Muscle layer of duodenum (tissue), 2 donors: ENCODE data around the gene P2RY4.
"Not testable (repeated sequence)": the region's sequence is repeated elsewhere in the genome, so short reads cannot be mapped to it uniquely, and the experiment has no call there.

ENCODE experiments used
- H3K27ac ChIP-seq: one replicate; pipeline ENCODE4 v1.7.0; 2013; ENCODE audit warnings: mild to moderate bottlenecking, low read length
- H3K27me3 ChIP-seq: one replicate; pipeline ENCODE4 v1.7.0; 2013; ENCODE audit warnings: low read depth, mild to moderate bottlenecking, control low read depth, low read length
- H3K36me3 ChIP-seq, 2 donors: one replicate each; pipeline ENCODE4 v1.7.0; 2013; ENCODE audit warnings: low read length in 2 of 2, control low read depth in 1 of 2, mild to moderate bottlenecking in 1 of 2; ENCODE audit not compliant: insufficient read depth in 2 of 2, control insufficient read depth in 1 of 2
- H3K4me1 ChIP-seq, 2 donors: one replicate each; pipeline ENCODE4 v1.7.0; 2013; ENCODE audit warnings: low read length in 2 of 2, mild to moderate bottlenecking in 2 of 2, control low read depth in 1 of 2, moderate library complexity in 1 of 2; ENCODE audit not compliant: insufficient read depth in 2 of 2, control insufficient read depth in 1 of 2
- H3K4me3 ChIP-seq, 2 donors: one replicate each; pipeline ENCODE4 v1.7.0; 2013; ENCODE audit warnings: low read length in 2 of 2, low read depth in 1 of 2, mild to moderate bottlenecking in 1 of 2
- H3K9me3 ChIP-seq, 2 donors: one replicate each; pipeline ENCODE4 v1.7.0; 2013; ENCODE audit warnings: low read length in 2 of 2, control low read depth in 1 of 2, mild to moderate bottlenecking in 1 of 2; ENCODE audit not compliant: control insufficient read depth in 1 of 2
- donor health status: healthy.

The P2RY4 gene

GRCh38 chrX:70264784-70265183 lies 4.8 kb upstream of the P2RY4 start:
- Histone ChIP-seq H3K4me3 (no peak overlapping the region), H3K36me3 (no peaks in the 10 kb centered on the region), H3K9me3 (no peaks in the 10 kb centered on the region), H3K27ac (no peak overlapping the region), H3K27me3 (no peaks in the 10 kb centered on the region), H3K4me1 (no peaks in the 10 kb centered on the region)

- no peaks in the 10 kb centered on the region for H3K9me3 ChIP-seq
- H3K36me3 ChIP-seq = no peaks in the 10 kb centered on the region
- H3K27me3 ChIP-seq = no peaks in the 10 kb centered on the region
- H3K4me3 ChIP-seq = no peak overlapping the region
- no peak overlapping the region for H3K27ac ChIP-seq
- H3K4me1 ChIP-seq = no peaks in the 10 kb centered on the region
Measured at GRCh38 chrX:70262952-70263567, 3.1 kb upstream of the P2RY4 start.

- no peak overlapping the region for H3K27ac ChIP-seq
- H3K27me3 ChIP-seq = no peaks in the 10 kb centered on the region
- H3K4me1 ChIP-seq = no peaks in the 10 kb centered on the region
- H3K9me3 ChIP-seq = no peaks in the 10 kb centered on the region
- H3K4me3 ChIP-seq = no peak overlapping the region
- H3K36me3 ChIP-seq = no peaks in the 10 kb centered on the region
Measured at GRCh38 chrX:70257423-70258288, 2.3 kb downstream of the P2RY4 start.

GRCh38 chrX:70255452-70255851 lies 4.6 kb downstream of the P2RY4 start:
- H3K27ac ChIP-seq = no peak overlapping the region
- no peaks in the 10 kb centered on the region for H3K9me3 ChIP-seq
- H3K4me1 ChIP-seq = no peaks in the 10 kb centered on the region
- no peaks in the 10 kb centered on the region for H3K36me3 ChIP-seq
- no peak overlapping the region for H3K4me3 ChIP-seq
- H3K27me3 ChIP-seq = no peaks in the 10 kb centered on the region

GRCh38 chrX:70254909-70255308 lies 5.1 kb downstream of the P2RY4 start:
- H3K4me3 ChIP-seq = no peak overlapping the region
- no peaks in the 10 kb centered on the region for H3K4me1 ChIP-seq
- H3K27me3 ChIP-seq = no peaks in the 10 kb centered on the region
- H3K36me3 ChIP-seq = no peaks in the 10 kb centered on the region
- H3K9me3 ChIP-seq = no peaks in the 10 kb centered on the region
- no peak overlapping the region for H3K27ac ChIP-seq

GRCh38 chrX:70254063-70254400 lies 6.0 kb downstream of the P2RY4 start:
- H3K36me3 ChIP-seq = no peaks in the 10 kb centered on the region
- no peak overlapping the region for H3K4me3 ChIP-seq
- no peak overlapping the region for H3K27ac ChIP-seq
- H3K9me3 ChIP-seq = no peaks in the 10 kb centered on the region
- H3K27me3 ChIP-seq = no peaks in the 10 kb centered on the region
- no peaks in the 10 kb centered on the region for H3K4me1 ChIP-seq

GRCh38 chrX:70253377-70254062 lies 6.5 kb downstream of the P2RY4 start:
- Histone ChIP-seq H3K36me3 (no peaks in the 10 kb centered on the region), H3K27me3 (no peaks in the 10 kb centered on the region), H3K4me3 (no peak overlapping the region), H3K27ac (no peak overlapping the region), H3K4me1 (no peaks in the 10 kb centered on the region), H3K9me3 (no peaks in the 10 kb centered on the region)

- H3K36me3 ChIP-seq = no peaks in the 10 kb centered on the region
- no peaks in the 10 kb centered on the region for H3K27me3 ChIP-seq
- no peak overlapping the region for H3K27ac ChIP-seq
- H3K4me1 ChIP-seq = no peaks in the 10 kb centered on the region
- no peaks in the 10 kb centered on the region for H3K9me3 ChIP-seq
- H3K4me3 ChIP-seq = no peak overlapping the region
Measured at GRCh38 chrX:70252491-70252890, 7.5 kb downstream of the P2RY4 start.

- H3K4me3 ChIP-seq = no peak overlapping the region
- H3K9me3 ChIP-seq = no peaks in the 10 kb centered on the region
- no peaks in the 10 kb centered on the region for H3K36me3 ChIP-seq
- H3K27me3 ChIP-seq = no peaks in the 10 kb centered on the region
- H3K4me1 ChIP-seq = no peaks in the 10 kb centered on the region
- H3K27ac ChIP-seq = no peak overlapping the region
Measured at GRCh38 chrX:70247252-70247651, 12.8 kb downstream of the P2RY4 start.

- Histone ChIP-seq H3K36me3 (no peaks in the 10 kb centered on the region), H3K27ac (no peak overlapping the region), H3K4me1 (no peaks in the 10 kb centered on the region), H3K27me3 (no peaks in the 10 kb centered on the region), H3K4me3 (no peak overlapping the region), H3K9me3 (no peaks in the 10 kb centered on the region)
Measured at GRCh38 chrX:70244881-70245280, 15.1 kb downstream of the P2RY4 start.

- H3K27me3 ChIP-seq, H3K36me3 ChIP-seq, H3K9me3 ChIP-seq, H3K27ac ChIP-seq, H3K4me1 ChIP-seq, H3K4me3 ChIP-seq: not testable (repeated sequence)
Measured at GRCh38 chrX:70243601-70244000, 16.4 kb downstream of the P2RY4 start.
